GDM1 (cell line): ENCODE measurements around the gene ORM1.
"Not testable (repeated sequence)": the region's sequence is repeated elsewhere in the genome, so short reads cannot be mapped to it uniquely, and the experiment has no call there.

Experiments used
- DNase-seq: peaks from one replicate; lab custom pipeline; 2025; lab: John Stamatoyannopoulos, UW

ORM1 gene

GRCh38 chr9:114308361-114308950, 14.4 kb upstream of the ORM1 start:
- DNase-seq = no peak

GRCh38 chr9:114309096-114309495, 13.8 kb upstream of the ORM1 start:
- DNase-seq = no peak

- no peak for DNase-seq
Observed at GRCh38 chr9:114310471-114311450, 12.1 kb upstream of the ORM1 start.

GRCh38 chr9:114311571-114312512, 11.1 kb upstream of the ORM1 start:
- DNase-seq = no peak

- DNase-seq = no peak
Observed at GRCh38 chr9:114312513-114312875, 10.4 kb upstream of the ORM1 start.

- no peak for DNase-seq
Observed at GRCh38 chr9:114313186-114313585, 9.7 kb upstream of the ORM1 start.

GRCh38 chr9:114314256-114314867, 8.5 kb upstream of the ORM1 start:
- DNase-seq = no peak

- DNase-seq = no peak
Observed at GRCh38 chr9:114314881-114315722, 7.8 kb upstream of the ORM1 start.

GRCh38 chr9:114315723-114316363, 7.1 kb upstream of the ORM1 start:
- no peak for DNase-seq

GRCh38 chr9:114316605-114317230, 6.2 kb upstream of the ORM1 start:
- DNase-seq = no peak

GRCh38 chr9:114317665-114318357, 5.1 kb upstream of the ORM1 start:
- no peak for DNase-seq

GRCh38 chr9:114318416-114318815, 4.5 kb upstream of the ORM1 start:
- DNase-seq = no peak

- no peak for DNase-seq
Observed at GRCh38 chr9:114319147-114319546, 3.8 kb upstream of the ORM1 start.

GRCh38 chr9:114320710-114321109, 2.2 kb upstream of the ORM1 start:
- not testable (repeated sequence) for DNase-seq

- no peak for DNase-seq
Observed at GRCh38 chr9:114321759-114322158, 1.1 kb upstream of the ORM1 start.

GRCh38 chr9:114322160-114322818, 609 bp upstream of the ORM1 start:
- not testable (repeated sequence) for DNase-seq

GRCh38 chr9:114323849-114324248, 951 bp downstream of the ORM1 start:
- DNase-seq = not testable (repeated sequence)

- no peak for DNase-seq
Observed at GRCh38 chr9:114324492-114324891, 1.6 kb downstream of the ORM1 start.

- not testable (repeated sequence) for DNase-seq
Observed at GRCh38 chr9:114324965-114325364, 2.1 kb downstream of the ORM1 start.
